ENCODE results near the gene KLHL42.
"Not testable (repeated sequence)": the region's sequence is repeated elsewhere in the genome, so short reads cannot be mapped to it uniquely, and the experiment has no call there.

KLHL42 gene

GRCh38 chr12:27821259-27821973 lies 41.4 kb downstream of the KLHL42 start:
- DNase-seq = no peak

- DNase-seq = no peak
Observed at GRCh38 chr12:27822076-27822712, 42.2 kb downstream of the KLHL42 start.

DNA sequence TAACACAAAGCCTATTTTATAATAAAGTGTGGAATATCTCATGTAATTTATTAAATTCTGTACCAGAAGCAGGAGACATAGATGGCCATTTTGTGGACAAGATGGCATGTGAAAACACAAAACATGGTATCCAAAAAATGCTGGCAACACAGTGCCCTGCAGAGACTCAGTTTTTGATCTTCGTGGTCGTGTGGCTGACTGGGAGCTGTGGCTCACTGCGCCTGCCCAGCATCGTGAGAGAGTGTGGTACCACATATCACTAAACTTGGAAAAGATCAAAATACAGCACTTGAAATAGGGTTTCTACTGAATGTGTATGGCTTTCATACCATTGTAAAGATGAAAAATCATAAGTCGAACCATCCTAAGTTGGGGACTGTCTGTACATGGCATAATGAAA lies 43.0 kb downstream of the KLHL42 start:
- no peak for DNase-seq

- DNase-seq = no peak
Observed at GRCh38 chr12:27824126-27824842, 44.3 kb downstream of the KLHL42 start.

- DNase-seq = no peak
Observed at GRCh38 chr12:27826076-27826475, 46.0 kb downstream of the KLHL42 start.

DNA sequence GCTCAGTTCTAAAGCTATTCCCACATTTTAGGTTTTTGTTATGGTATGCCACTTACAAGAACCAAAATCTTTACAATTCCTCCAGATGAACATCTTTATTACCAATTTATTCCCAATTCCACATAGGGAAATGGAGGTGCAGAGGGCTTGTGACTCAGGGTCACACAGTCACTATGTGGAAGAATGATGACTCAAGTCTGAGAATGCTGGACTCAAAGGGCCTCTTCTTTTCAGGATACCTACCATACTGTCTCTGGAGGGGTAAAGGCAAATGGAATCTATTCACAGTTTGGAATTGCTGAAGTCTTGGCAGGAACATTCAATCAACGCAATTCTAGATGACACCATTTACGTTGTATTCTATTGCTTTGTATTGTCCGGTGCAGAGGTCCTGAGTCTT lies 48.2 kb downstream of the KLHL42 start:
- no peak for DNase-seq

GRCh38 chr12:27838543-27839185 lies 58.6 kb downstream of the KLHL42 start:
- no peak for DNase-seq

DNA sequence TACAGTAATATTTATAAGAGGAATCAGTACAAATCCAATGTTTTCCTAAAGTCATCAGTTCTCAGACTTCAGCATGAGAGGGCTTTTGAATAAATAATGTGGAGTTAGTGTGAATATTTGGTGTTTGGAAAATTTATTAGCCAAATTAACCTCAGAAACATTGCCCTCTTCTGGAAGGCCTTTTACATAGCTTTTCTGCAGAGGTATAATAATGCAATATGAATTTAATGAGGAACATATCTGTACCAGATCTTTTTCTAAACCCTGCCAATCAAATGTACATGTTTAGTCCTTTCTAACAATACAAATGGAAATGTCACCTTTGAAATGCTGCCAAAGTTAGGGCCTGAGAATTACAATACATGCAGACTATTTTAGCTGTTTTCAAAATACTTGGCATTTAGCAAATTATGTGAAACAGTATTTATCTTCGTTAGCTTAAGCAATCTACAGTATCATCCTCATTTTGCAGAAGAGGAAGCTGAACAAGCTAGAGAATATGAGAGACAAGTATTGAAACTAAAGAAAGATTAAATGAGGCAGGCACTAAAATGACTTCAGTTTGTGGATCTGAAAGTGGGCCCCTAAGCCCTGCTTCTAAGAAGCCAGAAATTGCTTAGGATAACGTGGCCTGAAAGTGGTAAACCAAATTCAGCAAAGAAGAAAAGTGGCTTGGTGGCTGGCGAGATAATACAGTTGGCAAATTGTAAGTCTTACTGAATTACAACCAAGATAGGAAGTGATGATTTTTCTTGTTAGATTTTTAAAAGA lies 60.4 kb downstream of the KLHL42 start:
- DNase-seq = no peak

DNA sequence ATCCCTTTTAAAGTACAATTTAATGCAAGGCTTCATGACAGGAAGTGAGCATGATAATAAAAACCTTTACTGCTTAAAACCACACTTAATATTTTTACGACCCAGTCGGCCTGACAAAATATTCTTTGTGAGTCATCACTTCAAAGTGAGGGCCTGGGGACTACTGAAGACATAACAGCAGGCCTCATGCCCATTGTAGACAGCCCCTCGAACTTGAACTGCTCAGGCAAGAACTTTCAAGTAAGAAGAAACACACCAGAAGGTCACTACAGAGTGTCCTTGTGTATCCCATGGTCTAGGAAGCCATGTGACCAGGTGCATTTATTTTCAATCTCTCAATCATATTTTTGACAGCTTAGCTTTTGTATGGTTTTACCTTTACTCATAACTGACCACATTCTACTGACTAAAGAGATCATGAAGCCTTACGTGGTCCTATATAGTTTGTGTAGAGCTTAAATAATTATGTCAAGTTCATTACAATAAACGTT lies 61.4 kb downstream of the KLHL42 start:
- no peak for DNase-seq

DNA sequence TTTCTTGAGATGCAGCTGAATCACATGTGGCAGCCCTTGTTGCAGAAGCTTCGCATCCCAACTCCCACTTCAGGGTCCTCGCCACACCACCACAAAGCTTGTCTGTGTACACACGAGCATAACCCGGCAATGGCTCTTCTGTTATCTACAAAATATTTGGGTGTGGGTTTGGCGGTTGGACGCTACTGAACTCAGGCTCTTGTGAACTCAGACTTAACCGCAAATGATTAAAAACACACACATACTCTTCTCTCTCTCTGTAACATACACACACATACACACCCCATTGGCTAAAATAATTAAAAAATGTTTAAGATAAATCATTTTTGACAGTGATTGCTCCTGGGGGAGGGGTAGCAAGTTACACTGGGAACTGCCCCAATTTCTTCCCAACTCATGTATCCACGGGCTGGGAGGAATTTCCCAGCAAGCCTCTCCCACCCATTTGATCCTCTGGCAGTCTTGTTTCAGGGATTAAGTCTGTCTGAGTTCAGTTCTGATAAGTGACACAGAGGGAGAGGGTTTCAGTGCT lies 63.7 kb downstream of the KLHL42 start:
- DNase-seq = no peak

DNA sequence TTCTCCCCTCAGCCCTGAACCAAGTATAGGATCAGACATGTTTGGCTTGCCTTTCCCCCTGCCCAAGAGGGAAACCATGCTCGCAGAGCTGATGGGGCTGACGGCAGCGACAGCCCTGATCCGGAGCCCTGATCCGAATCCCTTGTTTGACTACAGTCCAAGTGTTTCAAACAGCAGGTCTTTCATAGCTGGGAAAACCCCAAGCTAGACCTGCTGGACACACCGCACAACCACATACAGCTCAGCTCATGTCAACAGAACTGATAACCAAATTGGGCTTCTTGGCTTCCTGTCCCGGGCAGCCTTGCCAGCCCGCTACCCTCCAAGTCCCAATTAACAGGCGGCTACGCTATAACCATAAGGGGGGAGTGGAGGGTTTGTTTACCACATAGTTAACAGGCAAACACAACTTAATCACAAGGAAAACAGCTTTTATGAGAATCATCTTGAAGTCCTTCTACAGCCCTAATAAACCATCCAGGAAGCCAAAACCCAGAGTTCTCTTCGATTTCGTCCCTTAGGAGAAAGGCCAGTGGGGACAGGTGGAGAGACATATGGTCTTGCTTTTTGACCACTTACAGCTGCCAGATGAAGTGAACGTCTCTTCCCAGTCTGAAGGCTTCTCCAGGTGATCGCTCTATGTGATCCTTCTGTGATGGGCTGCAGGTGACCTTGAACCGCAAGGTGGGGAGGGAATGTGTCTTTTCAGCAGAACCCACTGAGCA lies 64.5 kb downstream of the KLHL42 start:
- peak; percentile 50 to 78 for DNase-seq

GRCh38 chr12:27845187-27845586 lies 65.2 kb downstream of the KLHL42 start:
- DNase-seq = no peak

GRCh38 chr12:27845706-27846105 lies 65.7 kb downstream of the KLHL42 start:
- not testable (repeated sequence) for DNase-seq

GRCh38 chr12:27847293-27847692 lies 67.3 kb downstream of the KLHL42 start:
- DNase-seq = not testable (repeated sequence)

GRCh38 chr12:27851311-27851710 lies 71.3 kb downstream of the KLHL42 start:
- no peak for DNase-seq

- no peak for DNase-seq
Observed at GRCh38 chr12:27852117-27852516, 72.1 kb downstream of the KLHL42 start.
